DND-41 (cell line): ENCODE results near the gene HMGXB3.

Source experiments
- EZH2 ChIP-seq: IDR thresholded peaks from 3 replicates; pipeline ENCODE4 v1.6.1; 2012; ENCODE audit warnings: borderline replicate concordance, low read depth, mild to moderate bottlenecking, moderate library complexity, low read length, inconsistent platforms; ENCODE audit not compliant: severe bottlenecking
- TF ChIP-seq, protein P1 (sequence below): IDR thresholded peaks from 2 replicates; pipeline ENCODE4 v1.5.1; 2012; ENCODE audit warnings: borderline replicate concordance, low read length, moderate library complexity, mild to moderate bottlenecking; ENCODE audit not compliant: poor library complexity, severe bottlenecking; ENCODE audit errors: extremely low read depth

GRCh38 chr5:150059623-150060022 lies 59.1 kb downstream of the HMGXB3 start:
- TF ChIP-seq, protein P1, sequence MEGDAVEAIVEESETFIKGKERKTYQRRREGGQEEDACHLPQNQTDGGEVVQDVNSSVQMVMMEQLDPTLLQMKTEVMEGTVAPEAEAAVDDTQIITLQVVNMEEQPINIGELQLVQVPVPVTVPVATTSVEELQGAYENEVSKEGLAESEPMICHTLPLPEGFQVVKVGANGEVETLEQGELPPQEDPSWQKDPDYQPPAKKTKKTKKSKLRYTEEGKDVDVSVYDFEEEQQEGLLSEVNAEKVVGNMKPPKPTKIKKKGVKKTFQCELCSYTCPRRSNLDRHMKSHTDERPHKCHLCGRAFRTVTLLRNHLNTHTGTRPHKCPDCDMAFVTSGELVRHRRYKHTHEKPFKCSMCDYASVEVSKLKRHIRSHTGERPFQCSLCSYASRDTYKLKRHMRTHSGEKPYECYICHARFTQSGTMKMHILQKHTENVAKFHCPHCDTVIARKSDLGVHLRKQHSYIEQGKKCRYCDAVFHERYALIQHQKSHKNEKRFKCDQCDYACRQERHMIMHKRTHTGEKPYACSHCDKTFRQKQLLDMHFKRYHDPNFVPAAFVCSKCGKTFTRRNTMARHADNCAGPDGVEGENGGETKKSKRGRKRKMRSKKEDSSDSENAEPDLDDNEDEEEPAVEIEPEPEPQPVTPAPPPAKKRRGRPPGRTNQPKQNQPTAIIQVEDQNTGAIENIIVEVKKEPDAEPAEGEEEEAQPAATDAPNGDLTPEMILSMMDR, result no peak
- TF ChIP-seq EZH2, result no peak
